ENCODE measurements around the gene TBC1D14.

Gene TBC1D14

GRCh38 chr4:6932475-6932874 lies 22.8 kb downstream of the TBC1D14 start:
- no peak for DNase-seq
- H3K27ac ChIP-seq, result no peak overlapping the region
- no peaks in the 10 kb centered on the region for H3K27me3 ChIP-seq (ENCODE audit: insufficient read depth, low read depth, severe bottlenecking)
- TF ChIP-seq CTCF (IDR thresholded peaks at IDR 0.05; ENCODE audit: low read depth, low read length), result no peak
- H3K9me3 ChIP-seq (ENCODE audit: severe bottlenecking), result no peaks in the 10 kb centered on the region
- no peak overlapping the region for H3K4me3 ChIP-seq (ENCODE audit: low read depth, low read length)
- H3K36me3 ChIP-seq, result peaks cover 3% of the 10 kb centered on the region; the same call in 1 of the 2 replicates

DNA sequence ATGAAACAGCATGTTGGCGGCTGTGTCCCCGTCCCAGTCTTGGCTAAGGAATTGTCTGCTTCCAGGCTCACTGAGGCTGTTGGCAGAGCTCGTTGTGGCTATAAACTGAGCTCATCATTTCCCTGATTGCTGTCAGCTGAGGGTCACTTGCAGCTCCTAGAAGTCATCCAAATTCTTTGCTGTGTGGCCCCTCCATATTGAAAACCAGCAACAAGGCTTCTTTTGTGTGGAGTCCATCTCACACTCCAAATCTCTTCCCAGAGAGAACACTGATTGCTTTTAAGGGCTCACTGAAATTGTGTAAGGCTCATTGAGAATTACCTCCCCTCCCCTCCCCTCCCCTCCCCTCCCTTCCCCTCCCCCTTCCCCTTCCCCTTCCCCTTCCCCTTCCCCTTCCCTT lies 23.3 kb downstream of the TBC1D14 start:
- no peak overlapping the region for H3K4me3 ChIP-seq (ENCODE audit: low read depth, low read length)

GRCh38 chr4:6933691-6934430 lies 24.2 kb downstream of the TBC1D14 start:
- Histone ChIP-seq H3K36me3 (peaks cover 3% of the 10 kb centered on the region; the same call in 1 of the 2 replicates), H3K4me3 (ENCODE audit: low read depth, low read length) (no peak overlapping the region), H3K27me3 (ENCODE audit: insufficient read depth, low read depth, severe bottlenecking) (no peaks in the 10 kb centered on the region), H3K9me3 (ENCODE audit: severe bottlenecking) (no peaks in the 10 kb centered on the region), H3K27ac (no peak overlapping the region)
- TF ChIP-seq CTCF (IDR thresholded peaks at IDR 0.05; ENCODE audit: low read depth, low read length), result no peak
- DNase-seq, result no peak

More for the DNA sequence above, 23.3 kb downstream of the TBC1D14 start:
- no peak for TF ChIP-seq CTCF (IDR thresholded peaks at IDR 0.05; ENCODE audit: low read depth, low read length)
- DNase-seq, result no peak
- Histone ChIP-seq H3K9me3 (ENCODE audit: severe bottlenecking) (no peaks in the 10 kb centered on the region), H3K27me3 (ENCODE audit: insufficient read depth, low read depth, severe bottlenecking) (no peaks in the 10 kb centered on the region), H3K36me3 (peaks cover 3% of the 10 kb centered on the region; the same call in 1 of the 2 replicates), H3K27ac (no peak overlapping the region)

GRCh38 chr4:6935965-6936364 lies 26.3 kb downstream of the TBC1D14 start:
- H3K4me3 ChIP-seq (ENCODE audit: low read depth, low read length), result no peak overlapping the region
- H3K9me3 ChIP-seq (ENCODE audit: severe bottlenecking), result no peaks in the 10 kb centered on the region
- H3K27me3 ChIP-seq (ENCODE audit: insufficient read depth, low read depth, severe bottlenecking), result no peaks in the 10 kb centered on the region
- DNase-seq, result no peak
- H3K27ac ChIP-seq, result no peak overlapping the region
- TF ChIP-seq CTCF (IDR thresholded peaks at IDR 0.05; ENCODE audit: low read depth, low read length), result no peak
- peaks cover 1% of the 10 kb centered on the region; the same call in 1 of the 2 replicates for H3K36me3 ChIP-seq

- Histone ChIP-seq H3K27ac (no peak overlapping the region), H3K9me3 (ENCODE audit: severe bottlenecking) (no peaks in the 10 kb centered on the region), H3K27me3 (ENCODE audit: insufficient read depth, low read depth, severe bottlenecking) (no peaks in the 10 kb centered on the region), H3K36me3 (no peaks in the 10 kb centered on the region), H3K4me3 (ENCODE audit: low read depth, low read length) (no peak overlapping the region)
- TF ChIP-seq CTCF (IDR thresholded peaks at IDR 0.05; ENCODE audit: low read depth, low read length), result no peak
- no peak for DNase-seq
Observed at GRCh38 chr4:6937201-6937600, 27.6 kb downstream of the TBC1D14 start.

GRCh38 chr4:6937754-6938153 lies 28.1 kb downstream of the TBC1D14 start:
- Histone ChIP-seq H3K4me3 (ENCODE audit: low read depth, low read length) (no peak overlapping the region), H3K27me3 (ENCODE audit: insufficient read depth, low read depth, severe bottlenecking) (no peaks in the 10 kb centered on the region), H3K27ac (no peak overlapping the region), H3K9me3 (ENCODE audit: severe bottlenecking) (no peaks in the 10 kb centered on the region), H3K36me3 (no peaks in the 10 kb centered on the region)
- TF ChIP-seq CTCF (IDR thresholded peaks at IDR 0.05; ENCODE audit: low read depth, low read length), result no peak
- DNase-seq, result no peak
